Effector memory CD8-positive, alpha-beta T cell (primary cell): ENCODE data around the gene PODNL1.

Source experiments
- ATAC-seq: fragments of 150-1000 bp; cut with Tn5 transposase; replicated peaks from 2 replicates; pipeline ENCODE4 v1.10.0; 2021; ENCODE audit warnings: mild to moderate bottlenecking, moderate library complexity
- DNase-seq, 3 experiments: peaks; one replicate each; pipeline ENCODE4 v3.0.0; 2021
- H3K27ac Mint-ChIP-seq, 2 donors: one replicate each; pipeline ENCODE4 v1.8.0; 2022; ENCODE audit warnings: mild to moderate bottlenecking in 2 of 2, mixed read lengths in 2 of 2, moderate library complexity in 2 of 2
- H3K27me3 Mint-ChIP-seq, 2 donors: one replicate each; pipeline ENCODE4 v1.8.0; 2022; ENCODE audit warnings: mixed read lengths in 2 of 2
- H3K36me3 Mint-ChIP-seq: one replicate; pipeline ENCODE4 v1.8.0; 2022; ENCODE audit warnings: mild to moderate bottlenecking, moderate library complexity, mixed read lengths; ENCODE audit not compliant: insufficient read depth
- H3K4me1 Mint-ChIP-seq, 2 donors: one replicate each; pipeline ENCODE4 v1.8.0; 2022; ENCODE audit warnings: low read depth in 2 of 2, mixed read lengths in 2 of 2
- H3K4me3 Mint-ChIP-seq, 2 donors: one replicate each; pipeline ENCODE4 v1.8.0; 2022; ENCODE audit warnings: mild to moderate bottlenecking in 2 of 2, mixed read lengths in 2 of 2, moderate library complexity in 2 of 2
- H3K9me3 Mint-ChIP-seq, 2 donors: one replicate each; pipeline ENCODE4 v1.8.0; 2022; ENCODE audit warnings: mixed read lengths in 2 of 2

PODNL1 gene

GRCh38 chr19:13899912-13900584 lies 38.2 kb downstream of the PODNL1 start:
- no peaks in the 10 kb centered on the region for H3K9me3 Mint-ChIP-seq
- H3K27ac Mint-ChIP-seq, result no peak overlapping the region
- ATAC-seq, result no peak
- no peaks in the 10 kb centered on the region for H3K36me3 Mint-ChIP-seq
- no peaks in the 10 kb centered on the region for H3K4me1 Mint-ChIP-seq
- H3K4me3 Mint-ChIP-seq, result no peak overlapping the region
- DNase-seq, result no peak
- no peaks in the 10 kb centered on the region for H3K27me3 Mint-ChIP-seq

DNA sequence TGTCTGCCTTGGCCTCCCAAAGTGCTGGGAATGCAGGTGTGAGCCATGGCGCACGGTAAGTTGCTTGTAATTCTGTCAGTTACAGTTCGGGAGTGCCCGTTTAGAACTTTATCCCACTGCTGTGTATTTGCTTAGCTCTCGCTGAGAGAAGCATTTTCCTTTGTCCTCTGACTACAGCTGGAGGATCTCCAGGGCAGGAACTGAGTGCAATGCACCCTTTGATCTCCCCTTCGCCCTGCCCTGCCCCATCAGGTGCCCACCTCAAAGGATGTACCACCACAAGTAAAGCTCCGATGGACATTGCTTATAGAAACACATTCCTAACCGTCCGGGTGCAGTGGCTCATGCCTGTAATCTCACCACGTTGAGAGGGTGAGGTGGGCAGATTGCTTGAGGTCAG lies 38.8 kb downstream of the PODNL1 start:
- Mint-ChIP-seq H3K36me3 (no peaks in the 10 kb centered on the region), H3K27ac (no peak overlapping the region), H3K27me3 (no peaks in the 10 kb centered on the region), H3K9me3 (no peaks in the 10 kb centered on the region), H3K4me1 (no peaks in the 10 kb centered on the region), H3K4me3 (no peak overlapping the region)
- DNase-seq (no peak), ATAC-seq (no peak)

GRCh38 chr19:13896227-13896626 lies 42.0 kb downstream of the PODNL1 start:
- H3K4me1 Mint-ChIP-seq, result no peaks in the 10 kb centered on the region
- H3K27me3 Mint-ChIP-seq, result no peaks in the 10 kb centered on the region
- no peaks in the 10 kb centered on the region for H3K9me3 Mint-ChIP-seq
- no peak for DNase-seq
- no peak overlapping the region for H3K4me3 Mint-ChIP-seq
- no peak overlapping the region for H3K27ac Mint-ChIP-seq
- no peak for ATAC-seq
- H3K36me3 Mint-ChIP-seq, result peaks cover 3% of the 10 kb centered on the region

GRCh38 chr19:13894552-13894951 lies 43.7 kb downstream of the PODNL1 start:
- no peak for ATAC-seq
- Mint-ChIP-seq H3K4me1 (no peaks in the 10 kb centered on the region), H3K36me3 (peaks cover 3% of the 10 kb centered on the region), H3K9me3 (no peaks in the 10 kb centered on the region), H3K27me3 (no peaks in the 10 kb centered on the region), H3K4me3 (no peak overlapping the region), H3K27ac (no peak overlapping the region)
- DNase-seq, result no peak

GRCh38 chr19:13892870-13893269 lies 45.3 kb downstream of the PODNL1 start:
- Mint-ChIP-seq H3K27me3 (no peaks in the 10 kb centered on the region), H3K4me3 (no peak overlapping the region), H3K9me3 (no peaks in the 10 kb centered on the region), H3K4me1 (peaks cover 0 to 3% of the 10 kb centered on the region in 2 donors), H3K36me3 (peaks cover 4% of the 10 kb centered on the region), H3K27ac (no peak overlapping the region)
- ATAC-seq (no peak), DNase-seq (no peak)

DNA sequence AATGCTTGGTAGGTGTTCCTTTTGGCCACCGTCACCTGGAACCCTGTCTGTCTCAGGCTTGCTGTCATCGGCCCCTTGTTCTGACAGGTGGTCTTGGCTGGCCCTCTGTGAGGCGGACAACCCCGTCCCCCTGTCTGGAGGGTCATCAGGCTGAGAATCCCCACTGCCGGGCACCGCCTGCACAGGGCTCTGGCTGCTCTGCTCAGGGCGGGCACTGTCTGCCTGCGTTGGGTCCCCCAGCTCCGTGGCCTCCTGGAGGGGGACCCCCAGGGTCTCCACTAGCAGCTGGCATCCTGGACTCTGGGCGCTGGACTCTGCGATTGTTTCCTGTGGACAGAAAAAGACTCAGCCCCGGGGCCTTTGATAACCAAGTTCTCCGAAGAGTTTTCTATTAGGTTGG lies 48.1 kb downstream of the PODNL1 start:
- Mint-ChIP-seq H3K27ac (no peak overlapping the region), H3K36me3 (peaks cover 11% of the 10 kb centered on the region), H3K4me3 (no peak overlapping the region), H3K9me3 (no peaks in the 10 kb centered on the region), H3K27me3 (no peaks in the 10 kb centered on the region), H3K4me1 (peaks cover 11 to 29% of the 10 kb centered on the region in 2 donors)
- ATAC-seq (no peak), DNase-seq (no peak)

- no peak for ATAC-seq
- Mint-ChIP-seq H3K4me1 (peaks cover 20 to 38% of the 10 kb centered on the region in 2 donors), H3K36me3 (peaks cover 14% of the 10 kb centered on the region), H3K27me3 (no peaks in the 10 kb centered on the region), H3K27ac (peak overlapping the region; percentile 25 to 95), H3K9me3 (no peaks in the 10 kb centered on the region), H3K4me3 (peak overlapping the region; percentile 74 to 76)
- no peak for DNase-seq
Measured at GRCh38 chr19:13888281-13888680, 49.9 kb downstream of the PODNL1 start.

DNA sequence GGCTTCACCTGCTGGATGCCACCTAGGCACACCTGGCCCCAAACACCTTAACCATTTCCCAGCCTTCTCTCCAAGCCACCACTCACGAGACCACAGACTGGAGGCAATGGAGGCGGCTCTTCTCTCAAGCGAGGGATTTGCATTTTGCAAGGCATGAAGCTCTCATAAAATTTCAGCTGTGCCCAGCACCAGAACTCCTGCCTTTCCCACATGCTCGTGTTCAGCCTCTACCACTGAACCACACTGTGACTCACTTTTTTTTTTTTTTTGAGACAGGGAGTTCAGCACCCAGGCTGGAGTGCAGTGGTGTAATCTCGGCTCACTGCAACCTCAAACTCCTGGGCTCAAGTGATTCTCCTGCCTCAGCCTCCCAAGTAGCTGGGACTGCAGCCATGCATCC lies 50.7 kb downstream of the PODNL1 start:
- DNase-seq (no peak), ATAC-seq (peak; percentile 57)
- Mint-ChIP-seq H3K27ac (peak overlapping the region; percentile 89 to 95), H3K27me3 (no peaks in the 10 kb centered on the region), H3K4me1 (peaks cover 21 to 41% of the 10 kb centered on the region in 2 donors), H3K36me3 (peaks cover 12% of the 10 kb centered on the region), H3K4me3 (peak overlapping the region; percentile 74 to 76), H3K9me3 (no peaks in the 10 kb centered on the region)

DNA sequence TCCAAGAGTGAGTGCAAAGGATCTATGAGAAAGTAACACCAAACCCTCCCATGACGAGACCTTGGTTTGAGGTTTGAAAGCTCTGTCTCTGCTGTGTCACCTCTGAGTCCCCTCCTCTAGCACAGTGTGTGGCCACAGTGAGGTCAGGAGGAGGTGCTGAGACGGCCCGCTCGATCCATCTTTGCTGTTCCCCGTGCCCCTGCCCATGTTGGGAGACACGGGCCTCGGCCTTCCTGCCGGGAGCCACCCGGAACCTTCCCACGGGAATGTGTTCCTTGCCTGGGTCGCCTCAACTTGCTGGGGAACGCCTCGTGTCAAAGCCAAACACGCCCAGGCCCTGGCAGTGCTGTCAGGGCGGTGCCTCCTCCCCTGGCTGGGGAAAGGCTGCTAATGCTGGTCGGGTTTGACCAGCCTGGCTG lies 51.2 kb downstream of the PODNL1 start:
- peak; percentile 93 for ATAC-seq
- Mint-ChIP-seq H3K9me3 (no peaks in the 10 kb centered on the region), H3K27ac (peak overlapping the region; percentile 89 to 95), H3K4me1 (peaks cover 26 to 46% of the 10 kb centered on the region in 2 donors), H3K4me3 (peak overlapping the region; percentile 74 to 76), H3K27me3 (no peaks in the 10 kb centered on the region), H3K36me3 (peaks cover 12% of the 10 kb centered on the region)
- DNase-seq, result peak; percentile 62 to 72 (median 67)

- peak overlapping the region; percentile 89 to 95 for H3K27ac Mint-ChIP-seq
- H3K4me1 Mint-ChIP-seq, result peaks cover 37 to 57% of the 10 kb centered on the region in 2 donors
- peak overlapping the region; percentile 74 to 76 for H3K4me3 Mint-ChIP-seq
- H3K36me3 Mint-ChIP-seq, result peaks cover 16% of the 10 kb centered on the region
- ATAC-seq, result no peak
- no peaks in the 10 kb centered on the region for H3K27me3 Mint-ChIP-seq
- DNase-seq, result no peak
- H3K9me3 Mint-ChIP-seq, result no peaks in the 10 kb centered on the region
Measured at GRCh38 chr19:13885826-13886365, 52.3 kb downstream of the PODNL1 start.

DNA sequence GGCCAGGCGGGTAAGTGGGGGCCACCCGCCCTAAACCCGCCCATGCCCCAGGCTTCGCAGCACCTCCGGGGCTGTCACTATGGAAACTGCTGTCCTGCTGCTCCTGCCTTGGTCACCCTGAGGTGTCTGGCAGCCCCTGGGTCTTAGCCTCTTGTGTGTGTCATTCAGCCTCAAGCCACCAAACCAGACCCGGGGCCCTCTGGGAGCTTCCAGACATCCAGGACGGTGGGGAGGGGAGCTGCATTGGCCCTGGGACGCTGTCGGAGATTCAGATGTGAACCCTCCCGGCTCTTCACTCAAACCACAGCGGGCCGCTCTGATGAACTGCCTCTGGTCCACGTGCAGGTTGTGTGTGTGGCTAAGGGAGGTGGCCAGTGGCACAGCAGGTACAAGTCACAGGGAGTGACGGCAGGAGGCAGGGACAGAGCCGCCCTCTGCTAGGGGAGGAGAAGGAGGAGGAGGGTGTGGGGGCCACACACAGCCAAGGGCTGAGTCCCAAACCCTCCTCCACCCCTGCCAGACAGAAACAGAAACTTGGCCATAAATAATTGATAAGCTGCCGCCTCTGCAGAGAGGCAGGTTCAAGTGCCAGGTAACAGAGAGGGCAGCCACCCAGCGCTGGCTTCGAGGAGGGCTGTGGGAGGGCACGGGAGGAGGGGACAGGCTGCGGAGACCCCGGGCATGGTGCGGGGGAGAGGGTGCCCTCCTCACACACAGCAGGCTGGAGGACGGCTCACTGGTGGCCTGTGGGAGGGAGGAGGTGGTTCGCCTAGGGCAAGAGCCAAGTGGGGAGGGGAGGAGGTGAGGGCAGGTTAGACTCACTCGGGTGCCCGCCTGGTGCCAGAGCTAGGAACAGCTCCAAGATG lies 53.3 kb downstream of the PODNL1 start:
- DNase-seq (no peak), ATAC-seq (no peak)
- Mint-ChIP-seq H3K27me3 (no peaks in the 10 kb centered on the region), H3K4me1 (peaks cover 43 to 65% of the 10 kb centered on the region in 2 donors), H3K36me3 (peaks cover 16% of the 10 kb centered on the region), H3K4me3 (peak overlapping the region; percentile 31 to 62), H3K27ac (peak overlapping the region; percentile 89 to 95), H3K9me3 (no peaks in the 10 kb centered on the region)

GRCh38 chr19:13883516-13884064 lies 54.6 kb downstream of the PODNL1 start:
- Mint-ChIP-seq H3K9me3 (no peaks in the 10 kb centered on the region), H3K36me3 (peaks cover 16% of the 10 kb centered on the region), H3K27me3 (no peaks in the 10 kb centered on the region), H3K4me1 (peaks cover 43 to 68% of the 10 kb centered on the region in 2 donors), H3K27ac (peak overlapping the region; percentile 86 to 89), H3K4me3 (peak overlapping the region; percentile 56 to 62)
- ATAC-seq, result no peak
- DNase-seq, result no peak

DNA sequence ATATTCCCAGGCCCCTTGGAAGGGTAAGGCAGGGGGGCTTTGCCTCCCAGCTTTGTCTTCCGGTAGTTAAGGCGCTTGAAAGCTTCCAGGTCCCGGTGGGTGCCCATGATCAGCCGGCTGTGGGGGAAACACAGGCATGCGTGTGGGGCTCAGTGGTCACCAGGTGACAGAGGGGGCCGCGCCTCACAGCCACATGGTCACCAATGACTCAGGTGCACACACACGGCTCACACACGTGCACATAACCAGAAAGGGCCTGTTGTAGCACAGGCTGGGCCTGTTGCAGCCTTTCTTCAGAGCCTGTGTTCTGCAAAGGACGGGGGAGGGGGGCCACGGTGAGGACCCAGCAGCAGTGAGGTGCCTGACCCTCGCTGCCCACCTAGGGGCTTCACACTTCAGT lies 55.4 kb downstream of the PODNL1 start:
- H3K27ac Mint-ChIP-seq, result peak overlapping the region; percentile 86 to 89

More for the DNA sequence above, 55.4 kb downstream of the PODNL1 start:
- no peaks in the 10 kb centered on the region for H3K27me3 Mint-ChIP-seq
- H3K4me1 Mint-ChIP-seq, result peaks cover 43 to 65% of the 10 kb centered on the region in 2 donors
- DNase-seq (no peak), ATAC-seq (no peak)
- peak overlapping the region in 1 of 2 donors; percentile 79 for H3K4me3 Mint-ChIP-seq
- peaks cover 15% of the 10 kb centered on the region for H3K36me3 Mint-ChIP-seq
- H3K9me3 Mint-ChIP-seq, result no peaks in the 10 kb centered on the region
